Measurements from ENCODE around the gene RAP1GAP2. TPM values are rescaled to one million over a fixed set of nuclear protein-coding genes. Genes with fewer than 3 reads are reported as not detected.

The RAP1GAP2 gene
- total RNA-seq, 2 donors from 2014 or later: 3.6 to 6.0 TPM

GRCh38 chr17:2847381-2848333 is 51.4 kb downstream of the RAP1GAP2 start:
- no peak for DNase-seq (ENCODE audit: low spot score)
- intact Hi-C loops (cut with DNase I): no loop called here

GRCh38 chr17:2849327-2849670 is 53.1 kb downstream of the RAP1GAP2 start:
- intact Hi-C loops (cut with DNase I): no loop called here
- DNase-seq (ENCODE audit: low spot score): no peak

GRCh38 chr17:2850991-2851390 is 54.8 kb downstream of the RAP1GAP2 start:
- intact Hi-C loops (cut with DNase I): no loop called here
- no peak for DNase-seq (ENCODE audit: low spot score)

GRCh38 chr17:2851615-2852014 is 55.4 kb downstream of the RAP1GAP2 start:
- intact Hi-C loops (cut with DNase I): no loop called here
- DNase-seq (ENCODE audit: low spot score): no peak

GRCh38 chr17:2852221-2852620 is 56.0 kb downstream of the RAP1GAP2 start:
- intact Hi-C loops (cut with DNase I): no loop called here
- no peak for DNase-seq (ENCODE audit: low spot score)

GRCh38 chr17:2852729-2853282 is 56.6 kb downstream of the RAP1GAP2 start:
- intact Hi-C loops (cut with DNase I): loop anchor here in 1 of 2 donors (1.0 kb wide), 1 partner anchor 141 kb away; no protein-coding TSS in a partner anchor

GRCh38 chr17:2853283-2854142 is 57.3 kb downstream of the RAP1GAP2 start:
- peak; percentile 89 for DNase-seq (ENCODE audit: low spot score)
- intact Hi-C loops (cut with DNase I): loop anchor here in 1 of 2 donors (1.0 kb wide), 1 partner anchor 141 kb away; no protein-coding TSS in a partner anchor

More at GRCh38 chr17:2852729-2853282, 56.6 kb downstream of the RAP1GAP2 start:
- DNase-seq (ENCODE audit: low spot score): no peak

GRCh38 chr17:2854143-2855055 is 58.2 kb downstream of the RAP1GAP2 start:
- intact Hi-C loops (cut with DNase I): no loop called here
- DNase-seq (ENCODE audit: low spot score): no peak

GRCh38 chr17:2855063-2855600 is 58.9 kb downstream of the RAP1GAP2 start:
- intact Hi-C loops (cut with DNase I): no loop called here

GRCh38 chr17:2856727-2857126 is 60.5 kb downstream of the RAP1GAP2 start:
- intact Hi-C loops (cut with DNase I): no loop called here
- DNase-seq (ENCODE audit: low spot score): no peak

More at GRCh38 chr17:2855063-2855600, 58.9 kb downstream of the RAP1GAP2 start:
- no peak for DNase-seq (ENCODE audit: low spot score)

GRCh38 chr17:2860045-2860444 is 63.8 kb downstream of the RAP1GAP2 start:
- DNase-seq (ENCODE audit: low spot score): no peak
- intact Hi-C loops (cut with DNase I): no loop called here

- no peak for DNase-seq (ENCODE audit: low spot score)
- intact Hi-C loops (cut with DNase I): no loop called here
Observed at GRCh38 chr17:2860883-2861282, 64.6 kb downstream of the RAP1GAP2 start.

- DNase-seq (ENCODE audit: low spot score): no peak
- intact Hi-C loops (cut with DNase I): no loop called here
Observed at GRCh38 chr17:2862197-2862596, 66.0 kb downstream of the RAP1GAP2 start.

- intact Hi-C loops (cut with DNase I): no loop called here
- no peak for DNase-seq (ENCODE audit: low spot score)
Observed at GRCh38 chr17:2863204-2863603, 67.0 kb downstream of the RAP1GAP2 start.

- intact Hi-C loops (cut with DNase I): no loop called here
Observed at GRCh38 chr17:2865228-2865627, 69.0 kb downstream of the RAP1GAP2 start.

GRCh38 chr17:2867441-2868424 is 71.5 kb downstream of the RAP1GAP2 start:
- intact Hi-C loops (cut with DNase I): no loop called here
- no peak for DNase-seq (ENCODE audit: low spot score)

More at GRCh38 chr17:2865228-2865627, 69.0 kb downstream of the RAP1GAP2 start:
- DNase-seq (ENCODE audit: low spot score): no peak

GRCh38 chr17:2869604-2870003 is 73.4 kb downstream of the RAP1GAP2 start:
- no peak for DNase-seq (ENCODE audit: low spot score)
- intact Hi-C loops (cut with DNase I): no loop called here
